ENCODE results near the gene TMEM131. TPM values are rescaled to one million over a fixed set of nuclear protein-coding genes. Genes with fewer than 3 reads are reported as not detected.

The TMEM131 gene
- total RNA-seq, 1 donor from 2014 or later, result 35.3 TPM

DNA sequence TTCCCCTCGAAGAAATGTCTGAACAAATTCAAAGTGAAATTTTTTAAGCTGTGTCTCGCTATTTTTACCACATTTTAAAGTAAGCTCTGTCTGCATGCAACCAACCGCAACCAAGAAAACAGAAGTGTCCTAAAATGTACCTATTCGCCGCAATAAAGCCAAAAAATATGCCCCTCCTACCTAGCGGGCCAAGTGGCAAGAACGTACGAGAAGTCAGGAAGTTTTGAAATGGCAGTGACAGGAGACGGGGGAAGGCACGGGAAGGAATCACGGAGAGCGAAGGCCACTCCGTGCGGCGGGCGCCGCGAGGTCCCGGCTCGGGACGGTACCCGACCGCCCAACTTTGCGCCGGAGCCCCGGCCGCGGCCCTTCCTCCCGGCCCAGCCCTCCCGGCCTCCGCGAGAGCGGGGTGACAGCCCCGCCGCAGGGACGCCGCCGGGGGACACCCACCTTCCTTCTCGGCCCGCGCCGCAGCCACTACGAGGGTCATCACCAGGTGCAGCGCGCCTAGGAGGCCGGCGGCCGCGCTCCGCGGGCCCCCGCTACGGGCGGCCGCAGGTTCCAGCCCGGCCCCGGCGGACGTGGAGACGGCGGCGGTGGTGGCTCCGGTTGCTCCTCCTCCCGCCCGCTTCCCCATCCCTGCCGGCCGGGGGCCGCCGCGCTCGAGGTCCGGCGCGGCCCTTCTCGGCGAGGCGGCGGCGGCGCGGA, 568 bp downstream of the TMEM131 start:
- no peaks in the 10 kb centered on the region for H3K36me3 Mint-ChIP-seq (ENCODE audit: low read depth, unreplicated experiment)
- peaks cover 51% of the 10 kb centered on the region for H3K79me2 ChIP-seq (ENCODE audit: insufficient read depth, low read length)
- H4K20me1 ChIP-seq (ENCODE audit: insufficient read depth, low read length), result peaks cover 41% of the 10 kb centered on the region
- no peaks in the 10 kb centered on the region for H3K27me3 ChIP-seq (ENCODE audit: insufficient read depth, low read length)
- H3K4me3 ChIP-seq (ENCODE audit: insufficient read depth, low read depth, low read length), result peak overlapping the region; percentile 80
- H3K9me3 Mint-ChIP-seq (ENCODE audit: unreplicated experiment), result no peaks in the 10 kb centered on the region
- DNase-seq (ENCODE audit: low read depth) (peak; percentile 33), FAIRE-seq (no peak)
- peak overlapping the region; percentile 90 for H3K27ac Mint-ChIP-seq (ENCODE audit: unreplicated experiment)
- H2AFZ ChIP-seq (ENCODE audit: low read depth, low read length), result peak overlapping the region; percentile 97
- H3K9ac ChIP-seq (ENCODE audit: low read length), result peak overlapping the region; percentile 88
- TF ChIP-seq, protein P1, sequence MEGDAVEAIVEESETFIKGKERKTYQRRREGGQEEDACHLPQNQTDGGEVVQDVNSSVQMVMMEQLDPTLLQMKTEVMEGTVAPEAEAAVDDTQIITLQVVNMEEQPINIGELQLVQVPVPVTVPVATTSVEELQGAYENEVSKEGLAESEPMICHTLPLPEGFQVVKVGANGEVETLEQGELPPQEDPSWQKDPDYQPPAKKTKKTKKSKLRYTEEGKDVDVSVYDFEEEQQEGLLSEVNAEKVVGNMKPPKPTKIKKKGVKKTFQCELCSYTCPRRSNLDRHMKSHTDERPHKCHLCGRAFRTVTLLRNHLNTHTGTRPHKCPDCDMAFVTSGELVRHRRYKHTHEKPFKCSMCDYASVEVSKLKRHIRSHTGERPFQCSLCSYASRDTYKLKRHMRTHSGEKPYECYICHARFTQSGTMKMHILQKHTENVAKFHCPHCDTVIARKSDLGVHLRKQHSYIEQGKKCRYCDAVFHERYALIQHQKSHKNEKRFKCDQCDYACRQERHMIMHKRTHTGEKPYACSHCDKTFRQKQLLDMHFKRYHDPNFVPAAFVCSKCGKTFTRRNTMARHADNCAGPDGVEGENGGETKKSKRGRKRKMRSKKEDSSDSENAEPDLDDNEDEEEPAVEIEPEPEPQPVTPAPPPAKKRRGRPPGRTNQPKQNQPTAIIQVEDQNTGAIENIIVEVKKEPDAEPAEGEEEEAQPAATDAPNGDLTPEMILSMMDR (IDR thresholded peaks at IDR 0.05; ENCODE audit: insufficient read depth, low read depth, low read length), result no peak
- TF ChIP-seq EZH2 (IDR thresholded peaks at IDR 0.05; ENCODE audit: insufficient read depth, low read length), result no peak
- H3K27ac ChIP-seq (ENCODE audit: low read depth, low read length), result peak overlapping the region; percentile 98
- H3K9me3 ChIP-seq (ENCODE audit: insufficient read depth, low read depth, low read length), result no peaks in the 10 kb centered on the region
- H3K36me3 ChIP-seq (ENCODE audit: insufficient read depth, low read length), result no peaks in the 10 kb centered on the region
- peaks cover 9% of the 10 kb centered on the region for H3K27me3 Mint-ChIP-seq (ENCODE audit: low read depth, unreplicated experiment)
- peaks cover 16% of the 10 kb centered on the region for H3K4me1 Mint-ChIP-seq (ENCODE audit: low read depth, unreplicated experiment)
- peaks cover 9% of the 10 kb centered on the region for H3K4me1 ChIP-seq (ENCODE audit: insufficient read depth, low read length)
- H3K4me3 Mint-ChIP-seq (ENCODE audit: unreplicated experiment), result peak overlapping the region; percentile 95
- peak overlapping the region; percentile 83 for H3K4me2 ChIP-seq (ENCODE audit: low read length)

DNA sequence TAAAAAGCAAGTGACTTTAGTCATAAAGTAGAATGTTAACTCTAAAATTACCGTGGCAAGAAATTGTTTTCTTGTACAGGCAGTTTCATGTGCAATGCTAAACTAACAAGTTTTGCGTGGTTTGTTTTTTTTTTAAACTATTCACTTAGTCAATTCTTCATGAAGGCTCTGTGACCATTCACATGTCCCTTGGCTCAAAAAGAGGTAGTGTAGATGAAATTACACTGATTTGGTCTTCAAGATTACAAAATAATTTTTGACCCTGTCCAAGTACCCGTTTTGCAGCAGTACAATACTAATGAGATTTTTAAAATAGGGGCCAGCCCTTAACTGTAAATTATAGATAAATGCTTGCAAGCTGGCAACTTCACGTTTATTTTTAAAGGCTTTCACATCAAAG, 1.3 kb downstream of the TMEM131 start:
- Mint-ChIP-seq H3K36me3 (ENCODE audit: low read depth, unreplicated experiment) (no peaks in the 10 kb centered on the region), H3K4me1 (ENCODE audit: low read depth, unreplicated experiment) (peaks cover 16% of the 10 kb centered on the region), H3K4me3 (ENCODE audit: unreplicated experiment) (peak overlapping the region; percentile 95), H3K27ac (ENCODE audit: unreplicated experiment) (peak overlapping the region; percentile 90), H3K27me3 (ENCODE audit: low read depth, unreplicated experiment) (peaks cover 4% of the 10 kb centered on the region), H3K9me3 (ENCODE audit: unreplicated experiment) (no peaks in the 10 kb centered on the region)
- peak overlapping the region; percentile 97 for H2AFZ ChIP-seq (ENCODE audit: low read depth, low read length)
- peaks cover 48% of the 10 kb centered on the region for H4K20me1 ChIP-seq (ENCODE audit: insufficient read depth, low read length)
- H3K4me2 ChIP-seq (ENCODE audit: low read length), result peak overlapping the region; percentile 83
- TF ChIP-seq, protein P1 (IDR thresholded peaks at IDR 0.05; ENCODE audit: insufficient read depth, low read depth, low read length), result no peak
- no peak for TF ChIP-seq EZH2 (IDR thresholded peaks at IDR 0.05; ENCODE audit: insufficient read depth, low read length)
- H3K27ac ChIP-seq (ENCODE audit: low read depth, low read length), result no peak overlapping the region
- H3K9ac ChIP-seq (ENCODE audit: low read length), result peak overlapping the region; percentile 88
- DNase-seq (ENCODE audit: low read depth) (no peak), FAIRE-seq (no peak)
- H3K79me2 ChIP-seq (ENCODE audit: insufficient read depth, low read length), result peaks cover 58% of the 10 kb centered on the region
- no peaks in the 10 kb centered on the region for H3K9me3 ChIP-seq (ENCODE audit: insufficient read depth, low read depth, low read length)
- no peaks in the 10 kb centered on the region for H3K36me3 ChIP-seq (ENCODE audit: insufficient read depth, low read length)
- H3K4me3 ChIP-seq (ENCODE audit: insufficient read depth, low read depth, low read length), result peak overlapping the region; percentile 80
- H3K4me1 ChIP-seq (ENCODE audit: insufficient read depth, low read length), result peaks cover 9% of the 10 kb centered on the region
- H3K27me3 ChIP-seq (ENCODE audit: insufficient read depth, low read length), result no peaks in the 10 kb centered on the region

DNA sequence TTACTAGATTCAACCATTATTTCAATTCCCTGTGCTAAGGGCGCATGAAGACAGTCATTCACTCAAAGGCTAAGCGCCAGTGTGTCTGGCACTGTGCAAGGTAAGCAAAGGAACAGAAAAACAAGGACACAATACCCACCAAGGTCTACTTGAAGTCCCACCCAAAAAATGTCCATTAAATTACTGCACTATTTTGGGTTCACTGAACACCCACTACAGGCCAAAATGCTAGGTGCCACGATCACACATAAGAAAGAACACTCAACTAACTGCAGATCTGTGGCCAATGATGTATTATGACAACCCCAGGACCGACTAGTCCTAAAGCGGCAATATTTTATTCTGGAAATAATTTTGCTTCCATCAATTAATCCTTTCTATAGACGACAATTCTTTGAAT, 1.8 kb downstream of the TMEM131 start:
- DNase-seq (ENCODE audit: low read depth), result no peak
- H3K27ac Mint-ChIP-seq (ENCODE audit: unreplicated experiment), result peak overlapping the region; percentile 41
- H3K4me1 Mint-ChIP-seq (ENCODE audit: low read depth, unreplicated experiment), result peaks cover 16% of the 10 kb centered on the region
- H3K4me2 ChIP-seq (ENCODE audit: low read length), result peak overlapping the region; percentile 83
- no peak for TF ChIP-seq EZH2 (IDR thresholded peaks at IDR 0.05; ENCODE audit: insufficient read depth, low read length)
- TF ChIP-seq, protein P1 (IDR thresholded peaks at IDR 0.05; ENCODE audit: insufficient read depth, low read depth, low read length), result no peak
- no peaks in the 10 kb centered on the region for H3K27me3 ChIP-seq (ENCODE audit: insufficient read depth, low read length)
- no peaks in the 10 kb centered on the region for H3K9me3 ChIP-seq (ENCODE audit: insufficient read depth, low read depth, low read length)
- FAIRE-seq, result no peak
- no peak overlapping the region for H2AFZ ChIP-seq (ENCODE audit: low read depth, low read length)
- H3K27me3 Mint-ChIP-seq (ENCODE audit: low read depth, unreplicated experiment), result peaks cover under 1% of the 10 kb centered on the region
- no peaks in the 10 kb centered on the region for H3K36me3 Mint-ChIP-seq (ENCODE audit: low read depth, unreplicated experiment)
- no peak overlapping the region for H3K27ac ChIP-seq (ENCODE audit: low read depth, low read length)
- peaks cover 63% of the 10 kb centered on the region for H3K79me2 ChIP-seq (ENCODE audit: insufficient read depth, low read length)
- H3K4me3 ChIP-seq (ENCODE audit: insufficient read depth, low read depth, low read length), result peak overlapping the region; percentile 80
- peaks cover 48% of the 10 kb centered on the region for H4K20me1 ChIP-seq (ENCODE audit: insufficient read depth, low read length)
- no peaks in the 10 kb centered on the region for H3K9me3 Mint-ChIP-seq (ENCODE audit: unreplicated experiment)
- peak overlapping the region; percentile 95 for H3K4me3 Mint-ChIP-seq (ENCODE audit: unreplicated experiment)
- H3K9ac ChIP-seq (ENCODE audit: low read length), result peak overlapping the region; percentile 88
- H3K4me1 ChIP-seq (ENCODE audit: insufficient read depth, low read length), result peaks cover 9% of the 10 kb centered on the region
- H3K36me3 ChIP-seq (ENCODE audit: insufficient read depth, low read length), result no peaks in the 10 kb centered on the region

Measured in astrocyte (in vitro differentiated cells and primary cell).